Caki2 (cell line): ENCODE results near the gene CHST11. TPM values are rescaled to one million over a fixed set of nuclear protein-coding genes. Genes with fewer than 3 reads are reported as not detected.
"Not testable (repeated sequence)": the region's sequence is repeated elsewhere in the genome, so short reads cannot be mapped to it uniquely, and the experiment has no call there.

ENCODE experiments used
- DNase-seq: peaks from one replicate; pipeline ENCODE4 v3.0.0-alpha.2; 2015; ENCODE audit warnings: low read depth
- in situ Hi-C: cut with HindIII; loops from 2 replicates; pipeline ENCODE4 v1.10.0; 2016; ENCODE audit warnings: low sequenced_read_pairs, low pct_unique_long_range_greater_than_20kb, mixed read lengths
- total RNA-seq: library from RNA; depleted of rRNA; stranded (reverse); fragments of >200 nt; shearing (Covaris generic); gene quantifications from 2 replicates; pipeline ENCODE4 v1.2.3, GENCODE V29; 2014; ENCODE audit warnings: low replicate concordance

The CHST11 gene
- total RNA-seq, 1 experiment from 2014 or later: 51.3 TPM

DNA sequence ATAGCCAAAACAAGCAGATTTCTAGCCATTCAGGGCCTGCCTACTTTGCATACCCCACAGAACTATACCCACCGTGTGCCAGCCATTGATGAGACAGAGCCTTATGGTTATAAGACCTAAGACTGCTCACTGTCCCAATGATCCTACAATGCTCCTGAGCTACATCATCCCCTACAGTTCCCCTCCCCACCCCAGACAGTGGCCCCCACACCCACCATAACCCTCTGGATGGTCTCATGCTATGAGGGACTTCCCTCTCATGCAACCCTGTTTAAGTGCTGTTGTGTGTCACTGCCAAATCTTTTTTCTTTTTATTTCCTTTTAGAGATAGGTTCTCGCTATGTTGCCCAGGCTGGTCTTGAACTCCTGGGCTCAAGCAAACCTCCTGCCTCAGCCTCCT is 75.9 kb downstream of the CHST11 start:
- in situ Hi-C loops: no loop called here

DNA sequence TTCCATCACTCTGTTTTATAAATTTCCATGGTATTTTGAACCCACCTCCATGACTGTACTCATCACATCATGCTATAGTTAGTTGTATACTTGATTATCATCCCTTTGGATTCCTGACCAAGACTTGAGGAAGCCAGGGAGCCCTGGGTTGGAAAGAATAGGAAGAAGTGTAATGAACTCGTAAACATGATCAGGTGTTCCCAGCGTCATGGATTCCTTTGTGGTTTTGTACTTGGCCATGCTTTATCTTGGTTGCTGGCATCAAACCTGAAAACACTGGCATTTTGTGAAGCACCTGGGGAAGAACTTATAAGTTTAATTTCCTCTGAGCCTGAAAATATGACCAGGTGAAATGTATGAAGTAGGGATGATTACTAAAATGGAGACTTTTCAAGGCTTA is 76.4 kb downstream of the CHST11 start:
- in situ Hi-C loops: no loop called here
- no peak for DNase-seq

More for the DNA sequence above, 75.9 kb downstream of the CHST11 start:
- DNase-seq: no peak

DNA sequence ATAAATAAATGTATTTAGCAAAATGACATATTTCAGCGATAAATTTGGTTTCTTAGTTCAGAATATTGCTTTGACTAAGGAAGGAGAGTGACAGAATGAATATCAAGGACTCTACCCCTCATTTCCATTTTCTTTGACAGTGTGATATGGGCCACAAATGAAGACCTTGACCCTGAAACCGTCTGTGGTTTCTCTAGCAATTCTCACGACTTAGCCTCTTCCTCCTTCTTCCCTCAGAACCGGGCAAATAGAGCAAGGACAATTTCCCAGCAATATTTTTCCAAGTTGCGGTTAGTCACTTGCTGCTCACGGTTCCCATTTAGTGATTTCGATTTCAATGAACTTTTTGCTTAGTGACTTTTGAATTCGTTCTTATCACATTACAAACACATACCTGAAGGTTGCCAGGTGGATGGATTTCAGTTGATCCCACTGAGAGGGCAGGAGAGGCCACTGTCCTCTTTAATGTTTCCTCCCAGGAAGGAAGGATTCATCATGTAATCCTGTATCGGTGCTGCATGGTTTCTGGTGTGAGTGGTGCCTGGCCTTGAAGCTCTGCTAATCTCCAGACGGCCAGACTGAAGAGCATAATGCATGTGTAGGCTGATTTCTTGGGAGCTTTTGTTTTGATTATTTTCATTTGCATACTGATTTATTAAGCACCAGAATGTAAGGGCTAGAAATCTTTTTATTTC is 77.6 kb downstream of the CHST11 start:
- in situ Hi-C loops: no loop called here
- DNase-seq: no peak

DNA sequence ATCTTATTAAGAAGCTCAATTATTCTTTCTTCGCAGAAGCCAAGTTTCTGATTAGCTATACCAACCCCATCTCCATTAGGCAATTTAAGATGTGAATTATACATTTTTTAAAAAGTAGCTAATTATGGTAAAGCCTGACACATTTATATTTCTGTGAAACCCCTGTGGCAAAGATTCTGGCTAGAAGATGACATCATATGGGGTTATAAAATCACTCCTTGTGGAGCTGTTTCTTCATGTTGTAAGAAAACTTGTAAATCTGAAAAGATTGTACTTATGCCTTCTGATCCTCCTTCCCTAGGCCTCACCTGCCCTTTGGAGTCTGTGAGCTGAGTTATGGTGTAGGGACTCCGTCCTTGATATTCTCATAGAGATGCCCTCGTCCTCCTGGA is 78.1 kb downstream of the CHST11 start:
- DNase-seq: no peak
- in situ Hi-C loops: no loop called here

DNA sequence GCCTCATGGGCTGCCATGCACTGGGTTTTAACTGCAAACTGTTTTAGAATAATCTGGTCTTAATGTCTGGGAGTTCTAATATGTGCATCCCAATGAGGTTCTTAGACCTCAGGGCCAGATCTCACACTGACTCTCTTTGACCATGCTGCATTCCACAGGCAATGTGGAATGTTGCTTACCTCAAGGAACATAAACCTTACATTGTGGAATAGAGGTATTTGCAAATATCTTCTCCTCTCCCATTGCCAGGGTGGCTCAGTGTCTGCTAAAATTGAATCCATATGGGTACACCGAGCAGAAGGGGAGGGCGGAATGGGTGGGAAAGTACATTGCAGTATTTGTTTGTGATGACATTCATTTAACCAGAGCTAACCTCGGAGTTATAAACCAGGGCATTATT is 78.6 kb downstream of the CHST11 start:
- in situ Hi-C loops: no loop called here
- no peak for DNase-seq

DNA sequence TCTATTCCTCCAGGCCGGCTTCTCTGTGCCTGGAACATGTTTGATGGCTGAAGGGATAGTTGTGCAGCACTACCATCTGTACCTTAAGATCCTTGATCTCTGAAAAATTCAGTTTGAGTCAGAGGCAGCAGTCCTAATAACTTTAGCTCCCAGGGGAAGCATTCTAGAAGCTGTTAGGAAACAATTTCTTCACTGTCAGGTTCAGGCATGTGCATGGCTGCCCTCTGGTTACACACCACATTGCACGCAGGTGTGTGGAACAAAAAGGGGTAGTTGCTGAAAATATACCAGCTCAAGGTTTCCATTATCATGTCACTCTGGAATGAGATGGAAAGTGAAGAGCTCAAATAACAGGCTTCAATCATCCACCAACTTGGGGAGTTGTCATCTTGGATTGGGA is 80.1 kb downstream of the CHST11 start:
- in situ Hi-C loops: no loop called here
- no peak for DNase-seq

DNA sequence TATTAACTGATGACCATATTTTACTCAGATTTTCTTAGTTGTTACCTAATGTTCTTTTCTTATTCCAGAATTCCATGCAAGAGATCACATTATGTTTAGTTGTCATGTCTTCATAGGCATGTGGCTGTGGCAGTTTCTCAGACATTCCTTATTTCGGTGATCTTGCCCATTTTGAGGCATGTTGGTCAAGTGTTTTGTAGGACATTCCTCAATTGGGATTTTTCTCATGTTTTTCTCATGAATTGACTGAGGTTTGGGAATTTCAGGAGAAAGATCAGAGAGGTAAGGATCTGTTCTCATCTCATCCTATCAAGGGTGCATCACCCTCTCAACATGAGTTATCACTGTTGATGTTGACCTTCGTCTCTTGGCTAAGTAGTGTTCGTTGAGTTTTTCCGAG is 81.3 kb downstream of the CHST11 start:
- no peak for DNase-seq
- in situ Hi-C loops: no loop called here

DNA sequence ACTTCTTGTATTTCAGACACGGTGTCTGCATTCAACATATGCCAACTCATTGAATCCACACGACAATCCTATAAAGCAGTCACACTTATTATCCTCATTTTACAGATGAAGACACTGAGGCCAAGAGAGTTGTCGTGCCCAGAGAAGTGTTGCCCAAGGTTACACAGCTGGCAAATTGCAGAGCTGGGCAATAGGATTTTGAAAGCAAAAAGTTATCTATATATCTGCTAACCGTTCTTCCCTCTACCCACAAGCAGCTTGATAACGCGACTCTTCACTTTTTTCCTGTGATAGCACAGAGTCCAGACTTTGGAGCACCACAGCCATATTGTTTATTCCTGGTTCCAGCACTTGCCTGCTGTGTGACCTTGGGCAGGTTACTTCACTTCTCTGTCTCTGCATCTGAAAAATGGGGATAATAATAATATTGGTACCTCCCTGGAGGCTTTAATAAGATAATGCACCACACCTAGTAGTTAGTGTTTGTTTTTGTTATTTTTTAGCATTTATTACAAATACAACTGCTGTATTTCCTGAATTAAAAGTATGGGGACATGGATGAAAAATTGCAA is 82.2 kb downstream of the CHST11 start:
- DNase-seq: no peak
- in situ Hi-C loops: no loop called here

DNA sequence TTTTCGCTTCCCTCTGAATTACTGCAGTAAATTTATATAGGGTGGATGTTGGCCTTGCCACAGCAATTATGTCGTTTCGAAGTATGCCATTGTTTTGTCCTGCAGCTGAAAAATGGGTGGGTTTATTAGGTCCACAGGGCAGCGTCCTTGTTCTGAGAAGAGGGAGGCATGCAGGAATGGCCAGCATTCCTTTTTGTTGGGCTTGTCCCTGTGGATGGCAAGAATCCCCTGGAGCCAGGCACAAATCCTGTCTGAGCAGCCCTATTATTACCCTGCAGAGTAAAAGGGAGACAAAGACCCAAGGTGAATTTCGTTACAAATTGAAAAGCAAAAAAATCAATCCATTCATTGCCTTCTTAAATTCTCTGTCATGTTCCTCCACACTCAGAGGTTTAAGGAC is 88.1 kb downstream of the CHST11 start:
- in situ Hi-C loops: no loop called here
- no peak for DNase-seq

DNA sequence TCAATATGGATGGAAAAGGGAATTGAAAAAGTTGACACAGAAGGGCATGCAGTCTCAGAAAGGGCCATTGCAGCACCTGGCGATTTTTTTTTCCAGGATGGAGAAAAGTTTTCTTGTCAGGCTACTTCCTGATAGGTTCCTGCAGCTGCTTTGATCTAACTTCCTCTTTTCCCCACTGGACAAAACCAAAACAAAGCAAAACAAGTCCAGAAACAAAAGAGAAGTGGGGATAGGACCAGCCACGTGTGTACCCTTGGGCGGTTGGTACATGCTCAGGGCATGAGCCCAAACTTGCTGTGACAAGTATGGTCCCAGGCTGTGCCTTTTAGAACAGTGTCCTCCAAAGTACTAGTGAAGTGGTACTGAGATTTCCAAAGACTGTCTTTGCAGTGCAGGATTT is 89.8 kb downstream of the CHST11 start:
- DNase-seq: no peak
- in situ Hi-C loops: no loop called here

DNA sequence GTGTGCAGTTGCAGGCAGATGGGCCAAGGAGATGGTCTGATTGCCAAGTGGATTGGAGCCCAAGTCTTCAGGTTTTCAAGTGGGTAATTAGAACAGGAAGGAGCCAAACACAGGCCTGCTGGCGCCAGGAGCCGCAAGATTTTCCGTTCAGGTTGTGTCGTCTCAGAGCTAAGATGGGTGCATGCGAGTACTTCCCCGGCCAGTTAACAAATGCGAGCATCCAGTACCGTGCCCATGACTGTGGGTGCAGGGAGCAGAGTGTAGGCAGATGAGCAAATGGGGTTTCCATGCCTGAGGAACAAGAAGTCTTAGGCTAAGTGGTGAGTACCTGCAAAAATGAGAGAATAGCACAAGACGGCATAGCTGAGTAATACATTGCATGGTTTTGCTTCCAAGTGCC is 90.5 kb downstream of the CHST11 start:
- in situ Hi-C loops: no loop called here
- no peak for DNase-seq

DNA sequence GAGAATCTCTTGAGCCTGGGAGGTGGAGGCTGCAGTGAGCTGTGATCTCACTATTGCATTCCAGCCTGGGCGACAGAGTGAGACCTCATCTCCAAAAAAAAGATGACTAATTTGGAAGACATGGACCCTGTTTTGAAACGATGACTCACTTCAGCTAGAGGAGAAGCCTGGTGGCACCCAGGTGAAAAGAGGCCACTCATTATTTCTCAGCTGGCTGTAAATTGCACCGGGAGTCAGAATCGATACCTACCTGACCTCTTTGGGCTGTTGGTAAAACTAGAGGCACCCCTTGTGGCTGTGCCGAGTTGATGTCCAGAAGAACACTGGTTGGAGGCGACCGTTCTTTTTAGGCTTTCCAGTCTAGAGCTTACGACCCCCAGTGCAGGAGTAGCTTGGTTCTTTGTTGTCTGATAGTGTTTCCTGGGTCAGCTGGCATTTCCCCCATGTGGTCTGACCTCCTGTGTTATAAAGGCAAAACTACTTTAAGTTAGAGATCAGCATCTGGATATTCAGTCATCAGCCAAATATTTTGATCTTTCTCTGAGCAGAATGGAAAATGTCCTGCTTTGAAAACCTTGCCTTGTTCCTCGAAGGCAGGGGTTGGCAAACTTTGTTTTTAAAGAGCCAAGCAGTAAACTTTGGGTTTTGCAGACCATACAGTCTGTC is 93.2 kb downstream of the CHST11 start:
- in situ Hi-C loops: no loop called here
- peak; percentile 7 for DNase-seq

DNA sequence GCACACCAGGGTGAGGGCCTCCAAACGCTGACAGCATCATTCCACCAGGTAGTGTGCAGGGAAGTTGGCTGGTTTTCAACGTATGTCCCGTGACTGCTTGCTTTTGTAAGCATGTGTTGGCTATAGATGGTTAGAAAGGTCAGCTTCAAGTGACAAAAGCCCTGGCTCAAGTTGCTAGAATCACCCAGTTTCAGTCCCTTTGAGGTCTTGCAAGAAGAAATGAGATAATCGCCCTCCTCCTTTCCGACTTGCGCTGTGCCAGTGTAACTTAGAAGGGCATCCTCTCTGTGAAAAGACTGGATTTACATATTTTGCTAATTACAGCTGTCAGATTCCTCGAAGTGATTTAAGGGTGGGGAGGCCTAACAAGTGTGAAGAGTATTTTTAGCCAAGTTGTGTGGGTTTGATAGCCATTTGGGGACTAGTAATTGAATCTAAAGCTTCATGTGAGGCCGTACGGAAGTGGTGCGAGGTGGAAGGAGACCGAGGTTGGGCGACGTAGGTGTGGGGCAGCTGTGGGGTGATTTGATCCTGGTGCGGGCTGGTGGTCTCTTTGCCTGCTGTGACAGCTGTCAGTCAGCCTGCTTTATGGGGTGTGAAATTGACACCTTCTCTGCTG is 94.7 kb downstream of the CHST11 start:
- no peak for DNase-seq
- in situ Hi-C loops: no loop called here

DNA sequence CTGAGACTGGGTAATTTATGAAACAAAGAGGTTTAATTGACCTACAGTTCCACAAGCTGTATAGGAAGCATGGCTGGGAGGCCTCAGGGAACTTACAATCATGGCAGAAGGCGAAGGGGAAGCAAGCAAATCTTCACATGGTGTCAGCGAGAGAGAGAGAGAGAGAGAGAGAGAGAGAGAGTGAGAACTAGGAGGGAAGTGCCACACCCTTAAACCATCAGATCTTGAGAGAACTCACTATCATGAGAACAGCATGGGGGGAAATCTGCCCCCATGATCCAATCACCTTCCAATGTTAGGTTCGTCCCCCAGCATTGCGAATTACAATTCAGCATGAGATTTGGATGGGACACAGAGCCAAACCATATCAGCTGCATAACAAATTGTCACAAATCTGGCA is 96.7 kb downstream of the CHST11 start:
- in situ Hi-C loops: no loop called here
- DNase-seq: no peak

DNA sequence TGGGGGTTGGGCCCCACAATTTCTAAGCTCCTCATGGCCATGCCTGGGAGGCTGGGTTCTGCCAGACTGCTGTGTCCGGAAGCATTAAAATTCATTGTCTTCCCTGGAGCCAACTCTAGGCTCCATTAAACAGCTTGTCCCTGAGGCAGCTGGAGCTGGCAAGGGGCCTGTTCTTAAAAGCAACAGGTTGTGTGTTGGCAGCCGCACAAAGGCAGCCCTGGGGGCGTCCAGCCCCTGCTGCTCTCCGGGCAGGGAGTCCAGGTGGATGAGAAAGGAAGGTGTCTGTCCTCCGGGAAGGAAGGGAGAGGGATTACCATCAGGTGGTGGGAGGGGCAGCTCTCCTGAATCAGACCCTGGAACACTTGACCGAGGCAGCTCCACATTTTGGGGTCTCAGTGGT is 98.9 kb downstream of the CHST11 start:
- no peak for DNase-seq

DNA sequence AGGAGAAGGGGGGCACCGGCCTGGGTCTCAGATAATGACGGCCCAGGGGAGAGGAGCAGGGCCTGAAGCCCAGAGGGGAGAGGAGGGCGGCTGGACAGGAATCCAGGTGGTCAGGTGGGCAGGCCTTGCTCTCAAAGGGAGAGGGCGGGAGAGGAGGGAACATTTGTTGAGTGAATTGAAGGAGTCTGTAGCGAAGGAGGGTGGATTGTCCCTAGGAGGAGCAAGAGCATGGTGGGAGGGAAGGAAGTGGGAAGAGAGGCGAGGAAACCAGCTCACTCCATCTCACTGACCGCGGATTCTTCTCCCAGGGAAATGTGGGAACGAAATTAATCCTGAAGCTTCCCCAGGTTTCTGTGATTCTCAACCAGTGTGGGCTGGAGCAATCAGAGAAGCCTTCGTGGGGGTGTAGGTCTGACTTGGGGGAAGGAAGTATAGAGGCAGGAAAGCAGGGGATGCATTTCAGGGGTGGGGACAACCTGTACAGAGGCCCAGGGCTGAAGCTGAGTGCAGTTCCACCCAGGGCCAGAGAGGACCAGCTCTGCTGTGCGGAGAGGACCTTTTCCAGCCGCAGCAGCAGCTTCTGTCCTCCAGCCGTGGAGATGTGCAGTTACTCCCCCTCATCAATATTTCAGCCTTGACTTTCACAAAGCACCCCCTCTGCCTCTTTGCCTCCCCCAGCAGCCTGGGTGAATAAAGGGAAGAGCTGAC is 100.9 kb downstream of the CHST11 start:
- in situ Hi-C loops: no loop called here
- no peak for DNase-seq

More for the DNA sequence above, 98.9 kb downstream of the CHST11 start:
- in situ Hi-C loops: no loop called here

DNA sequence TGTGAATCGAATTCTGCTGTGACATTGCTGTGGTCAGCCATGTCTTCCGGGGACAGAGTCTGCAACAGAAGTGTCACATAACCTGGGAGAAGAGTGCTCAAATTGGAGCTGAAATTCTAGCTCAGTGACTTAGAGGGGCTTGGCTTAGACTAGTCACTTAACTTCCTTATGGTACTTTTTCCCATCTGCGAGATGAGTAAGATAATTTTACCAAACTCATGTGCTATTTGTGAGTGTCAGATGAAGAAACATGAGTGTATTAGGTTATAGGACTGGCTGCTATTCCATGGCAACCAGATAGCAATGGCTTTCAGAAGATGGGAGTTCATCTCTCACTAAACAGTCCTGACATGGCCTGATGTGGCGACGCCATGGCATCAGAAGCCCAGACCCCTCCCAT is 104.1 kb downstream of the CHST11 start:
- DNase-seq: no peak
- in situ Hi-C loops: no loop called here

DNA sequence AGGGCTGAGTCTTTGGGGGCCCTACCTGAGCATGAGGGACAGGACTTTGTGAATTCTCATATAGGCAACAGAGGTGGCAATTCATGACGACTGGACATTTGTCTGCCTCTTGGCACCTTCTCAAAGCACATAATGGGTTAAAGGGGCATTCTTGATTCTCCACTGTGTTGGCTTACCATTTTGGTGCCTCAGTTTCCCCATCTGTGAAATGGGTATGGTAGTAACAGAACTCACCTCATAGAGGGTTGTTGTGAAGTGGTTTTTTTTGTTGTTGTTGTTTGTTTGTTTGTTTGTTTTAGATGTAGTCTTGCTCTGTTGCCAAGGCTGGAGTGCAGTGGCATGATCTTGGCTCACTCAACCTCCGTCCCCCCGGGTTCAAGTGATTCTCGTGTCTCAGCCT is 106.0 kb downstream of the CHST11 start:
- no peak for DNase-seq
- in situ Hi-C loops: no loop called here

DNA sequence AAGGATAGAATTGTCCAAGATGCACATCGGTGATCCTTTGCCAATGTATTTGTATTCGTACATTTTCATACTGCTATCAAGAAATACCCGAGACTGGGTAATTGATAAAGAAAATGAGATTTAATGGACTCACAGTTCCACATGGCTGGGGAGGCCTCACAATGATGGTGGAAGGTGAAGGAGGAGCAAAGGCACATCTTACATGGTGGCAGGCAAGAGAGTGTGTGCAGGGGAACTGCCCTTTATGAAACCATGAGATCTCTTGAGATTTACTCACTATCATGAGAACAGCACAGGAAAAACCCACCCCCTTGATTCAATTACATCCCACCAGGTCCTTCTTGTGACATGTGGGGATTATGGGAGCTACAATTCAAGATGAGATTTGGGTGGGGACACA is 107.9 kb downstream of the CHST11 start:
- in situ Hi-C loops, DNase-seq: not testable (repeated sequence)
